AG04449 (cell line): ENCODE results near the gene TBL1XR1.
A peak's percentile ranks its signal among the peaks of the same experiment; 100 is the strongest.

ENCODE experiments used
- CTCF ChIA-PET: fragments of 350-600 bp; formaldehyde crosslinking; extraction: SDS; loops from one replicate; lab custom pipeline; 2021; ENCODE audit warnings: antibody characterized with exemption; lab: Yijun Ruan, JAX
- POLR2A ChIA-PET: fragments of 400-600, 350-600 bp; formaldehyde crosslinking; extraction: SDS; loops from one replicate; lab custom pipeline; 2020; ENCODE audit warnings: antibody characterized with exemption, inconsistent platforms; lab: Yijun Ruan, JAX
- DNase-seq: peaks from one replicate; pipeline ENCODE4 v3.0.0-alpha.2; 2010; ENCODE audit warnings: low read depth, low spot score
- H3K4me3 ChIP-seq: 2 replicates; pipeline ENCODE4 v1.5.1; 2011; ENCODE audit warnings: low read depth, mild to moderate bottlenecking, control low read depth, low read length
- CTCF ChIP-seq: IDR thresholded peaks from one replicate; pipeline ENCODE4 v1.5.1; 2011; ENCODE audit warnings: mild to moderate bottlenecking, moderate library complexity, low read length, control low read depth, inconsistent platforms; ENCODE audit not compliant: insufficient read depth; ENCODE audit errors: missing control alignments

The TBL1XR1 gene

GRCh38 chr3:177197041-177197726 lies at the start of gene TBL1XR1:
Gene TBL1XR1 (minus strand): TSS chr3:177197482. CDS start chr3:177064977, 132,505 bp downstream.
- POLR2A ChIA-PET: interaction anchor here (0.7 to 2.5 kb wide), 3 partner anchors 8 to 163 kb away, joined by 3 to 11 read pairs (median 3); no protein-coding TSS in a partner anchor
- CTCF ChIA-PET: interaction anchor here (1.1 to 2.3 kb wide), 4 partner anchors 147 to 1188 kb away, joined by 3 to 5 read pairs (median 5); no protein-coding TSS in a partner anchor
- no peak for TF ChIP-seq CTCF
- DNase-seq: peak; percentile 57
- H3K4me3 ChIP-seq: peak within 1 kb of the TSS; percentile 90

- DNase-seq: no peak
- TF ChIP-seq CTCF: no peak
- no peak overlapping the region for H3K4me3 ChIP-seq
- ChIA-PET CTCF (no interaction called here), POLR2A (no interaction called here)
Measured at GRCh38 chr3:177245250-177245649, 48.0 kb upstream of the TBL1XR1 start.

- TF ChIP-seq CTCF: no peak
- H3K4me3 ChIP-seq: no peak overlapping the region
- DNase-seq: no peak
- ChIA-PET POLR2A (no interaction called here), CTCF (no interaction called here)
Measured at GRCh38 chr3:177244606-177245005, 47.3 kb upstream of the TBL1XR1 start.

DNA sequence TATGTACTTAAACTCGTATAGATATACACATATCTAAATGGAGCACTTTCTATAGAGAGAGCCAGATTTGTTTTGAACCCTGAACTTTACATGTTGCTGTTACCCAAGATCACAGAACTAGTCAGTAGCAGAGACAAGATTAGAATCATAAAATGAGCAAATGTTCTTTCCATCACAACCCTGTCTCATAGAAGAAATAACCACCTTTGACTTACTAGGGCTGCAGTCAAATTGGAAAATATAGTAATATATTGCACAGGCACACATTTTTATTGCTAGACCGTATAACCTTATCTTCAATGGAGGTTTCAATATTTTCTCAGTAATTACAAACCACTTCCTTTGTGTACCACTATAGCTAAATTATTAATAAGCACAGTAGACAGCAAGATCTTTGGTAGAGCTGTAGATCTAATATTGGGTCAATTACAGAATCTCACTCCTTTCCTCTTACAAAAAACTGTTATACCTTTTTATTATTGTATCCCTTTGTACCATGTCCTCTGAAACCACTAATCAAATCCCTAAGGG lies 41.5 kb upstream of the TBL1XR1 start:
- POLR2A ChIA-PET: no interaction called here

DNA sequence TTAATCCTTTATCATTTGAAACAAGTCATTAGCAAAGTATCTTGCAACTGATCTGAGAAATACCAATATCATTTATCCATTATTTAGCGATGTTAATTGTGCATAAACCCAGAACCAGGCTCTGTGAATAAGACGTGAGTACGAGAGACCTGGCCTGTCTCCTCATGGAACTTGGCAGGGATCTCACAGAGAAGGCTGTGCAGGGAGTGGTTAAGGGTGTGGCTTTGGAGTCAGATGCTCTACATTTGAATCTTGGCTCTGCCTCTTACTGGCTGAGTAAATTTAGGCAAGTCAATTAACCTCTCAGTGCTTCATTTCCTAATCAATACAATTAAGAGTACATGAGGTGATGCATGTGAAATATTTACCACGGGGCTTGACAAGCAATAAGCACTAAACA lies 39.9 kb upstream of the TBL1XR1 start:
- ChIA-PET CTCF (no interaction called here), POLR2A (no interaction called here)
- no peak overlapping the region for H3K4me3 ChIP-seq
- no peak for TF ChIP-seq CTCF
- no peak for DNase-seq

More for the DNA sequence above, 41.5 kb upstream of the TBL1XR1 start:
- no peak for TF ChIP-seq CTCF
- no peak overlapping the region for H3K4me3 ChIP-seq
- CTCF ChIA-PET: interaction anchor here (0.6 kb wide), 1 partner anchor 20 kb away, joined by 3 read pairs; no protein-coding TSS in a partner anchor
- no peak for DNase-seq

DNA sequence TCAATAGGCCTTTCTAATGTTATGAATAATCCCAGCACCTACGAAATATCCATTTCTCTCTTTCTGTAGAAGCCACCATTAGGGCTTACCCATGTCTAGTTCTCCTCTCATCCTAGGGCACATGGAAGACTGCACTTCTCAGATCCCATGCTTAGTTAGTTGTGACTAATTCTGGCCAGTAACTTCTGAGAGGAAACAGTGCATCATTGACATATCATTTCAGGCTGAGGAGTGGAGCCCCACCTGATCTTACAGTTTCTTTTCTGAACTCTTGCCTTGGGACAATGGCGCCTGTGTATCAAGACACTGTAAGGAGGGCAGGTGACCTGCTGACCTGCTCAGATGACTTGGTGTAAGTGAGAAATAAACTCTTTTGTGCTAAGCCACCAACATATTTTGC lies 39.4 kb upstream of the TBL1XR1 start:
- no peak for DNase-seq
- TF ChIP-seq CTCF: no peak
- H3K4me3 ChIP-seq: no peak overlapping the region
- CTCF ChIA-PET: no interaction called here
- POLR2A ChIA-PET: no interaction called here
